Tibial artery (tissue), 4 donors: Measurements from ENCODE around the gene ATXN8OS.

Experiments
- DNase-seq, 2 donors: peaks; one replicate each; pipeline ENCODE4 v3.0.0-alpha.2; 2019
- H3K27ac ChIP-seq, 2 donors: fragments of 200-600 bp; sonication (generic) in 1 of 2; 1 replicate in 1 of 2; 2 replicates in 1 of 2; pipeline ENCODE4 v1.5.1; 2018 to 2019; ENCODE audit warnings: mild to moderate bottlenecking in 1 of 2
- H3K27me3 ChIP-seq, 2 donors: fragments of 200-600 bp; sonication (generic) in 1 of 2; one replicate each; pipeline versions ENCODE4 v1.5.1 to v1.6.0; 2016 to 2019
- H3K36me3 ChIP-seq, 3 donors: fragments of 200-600 bp; sonication (generic) in 2 of 3; one replicate each; pipeline ENCODE4 v1.5.1; 2016 to 2019; ENCODE audit warnings: mild to moderate bottlenecking in 2 of 3
- H3K4me1 ChIP-seq, 4 donors: fragments of 200-600 bp; sonication (generic) in 2 of 4; 1 replicate in 3 of 4; 2 replicates in 1 of 4; pipeline ENCODE4 v1.5.1; 2016 to 2019
- H3K4me3 ChIP-seq, 2 donors: fragments of 200-600 bp; sonication (generic) in 1 of 2; 1 replicate in 1 of 2; 2 replicates in 1 of 2; pipeline ENCODE4 v1.5.1; 2018 to 2019; ENCODE audit warnings: mild to moderate bottlenecking in 2 of 2
- H3K9me3 ChIP-seq, 3 donors: fragments of 200-600 bp; sonication (generic) in 1 of 3; one replicate each; pipeline ENCODE4 v1.5.1; 2016 to 2019
- CTCF ChIP-seq, 2 experiments: fragments of 200-600 bp in 1 of 2; fragments of 450-650 bp in 1 of 2; IDR thresholded peaks; one replicate each; pipeline ENCODE4 v1.5.1; 2017 to 2019; ENCODE audit warnings: antibody characterized with exemption in 2 of 2, mild to moderate bottlenecking in 1 of 2, moderate library complexity in 1 of 2
- intact Hi-C: fragments of 100-400 bp; cut with DNase I; formaldehyde crosslinking; loops from one replicate; pipeline ENCODE4 v1.15.0; 2023; ENCODE audit warnings: low total_unique reads

The ATXN8OS gene

GRCh38 chr13:70098669-70099068, 9.0 kb upstream of the ATXN8OS start:
- no peak overlapping the region for H3K27ac ChIP-seq
- H3K9me3 ChIP-seq: no peaks in the 10 kb centered on the region
- DNase-seq: no peak
- H3K27me3 ChIP-seq: no peaks in the 10 kb centered on the region
- intact Hi-C loops: no loop called here
- no peaks in the 10 kb centered on the region for H3K36me3 ChIP-seq
- no peak for TF ChIP-seq CTCF (IDR thresholded peaks at IDR 0.05)
- no peaks in the 10 kb centered on the region for H3K4me1 ChIP-seq
- no peak overlapping the region for H3K4me3 ChIP-seq

- H3K4me1 ChIP-seq: peaks cover 0 to 7% (median 0%) of the 10 kb centered on the region in 4 donors
- H3K4me3 ChIP-seq: no peak overlapping the region
- intact Hi-C loops: no loop called here
- no peak for TF ChIP-seq CTCF (IDR thresholded peaks at IDR 0.05)
- DNase-seq: no peak
- peaks cover 0 to 8% of the 10 kb centered on the region in 2 donors for H3K27me3 ChIP-seq
- H3K27ac ChIP-seq: no peak overlapping the region
- H3K9me3 ChIP-seq: no peaks in the 10 kb centered on the region
- H3K36me3 ChIP-seq: no peaks in the 10 kb centered on the region
Observed at GRCh38 chr13:70104481-70104880, 3.1 kb upstream of the ATXN8OS start.

- H3K36me3 ChIP-seq: no peaks in the 10 kb centered on the region
- no peak overlapping the region for H3K27ac ChIP-seq
- H3K27me3 ChIP-seq: peaks cover 0 to 8% of the 10 kb centered on the region in 2 donors
- no peak for TF ChIP-seq CTCF (IDR thresholded peaks at IDR 0.05)
- intact Hi-C loops: no loop called here
- no peaks in the 10 kb centered on the region for H3K9me3 ChIP-seq
- peaks cover 0 to 7% (median 0%) of the 10 kb centered on the region in 4 donors for H3K4me1 ChIP-seq
- no peak for DNase-seq
- H3K4me3 ChIP-seq: no peak overlapping the region
Observed at GRCh38 chr13:70107125-70107497, 515 bp upstream of the ATXN8OS start.

- H3K27me3 ChIP-seq: peaks cover 0 to 8% of the 10 kb centered on the region in 2 donors
- no peak within 1 kb of the TSS for H3K27ac ChIP-seq
- no peak within 1 kb of the TSS for H3K4me3 ChIP-seq
Observed at GRCh38 chr13:70108356-70109105, 905 bp downstream of the ATXN8OS start, which contains the start of gene KLHL1. Gene KLHL1, minus strand, starts transcription at chr13:70108452. Its CDS starts 753 bp downstream, at chr13:70107699.

GRCh38 chr13:70117338-70117905, 9.8 kb downstream of the ATXN8OS start:
- no peak for TF ChIP-seq CTCF (IDR thresholded peaks at IDR 0.05)
- H3K27ac ChIP-seq: no peak overlapping the region
- H3K36me3 ChIP-seq: no peaks in the 10 kb centered on the region
- H3K9me3 ChIP-seq: no peaks in the 10 kb centered on the region
- no peaks in the 10 kb centered on the region for H3K27me3 ChIP-seq
- no peak for DNase-seq
- H3K4me3 ChIP-seq: no peak overlapping the region
- intact Hi-C loops: no loop called here
- no peaks in the 10 kb centered on the region for H3K4me1 ChIP-seq

More at GRCh38 chr13:70108356-70109105, 905 bp downstream of the ATXN8OS start, which contains the start of gene KLHL1:
- H3K36me3 ChIP-seq: no peaks in the 10 kb centered on the region
- no peak for DNase-seq
- intact Hi-C loops: no loop called here
- H3K9me3 ChIP-seq: no peaks in the 10 kb centered on the region
- TF ChIP-seq CTCF (IDR thresholded peaks at IDR 0.05): no peak
- peaks cover 0 to 7% (median 0%) of the 10 kb centered on the region in 4 donors for H3K4me1 ChIP-seq
